ENCODE measurements around the gene HAO2. TPM values are rescaled to one million over a fixed set of nuclear protein-coding genes. Genes with fewer than 3 reads are reported as not detected.

Gene HAO2
- polyA plus RNA-seq (2011; rRNA removed) (not detected in 2 replicates), polyA minus RNA-seq (2011; rRNA and poly(A)+ RNA removed) (not detected in 2 replicates)

- DNase-seq (ENCODE audit: low read depth, low spot score), result no peak
- Histone ChIP-seq H3K27ac (ENCODE audit: low read depth, low read length) (no peak within 1 kb of the TSS), H3K4me3 (ENCODE audit: low read depth, low read length) (no peak within 1 kb of the TSS), H3K27me3 (ENCODE audit: control insufficient read depth, insufficient read depth, low read length) (peaks cover 5% of the 10 kb centered on the region), H3K9me3 (ENCODE audit: control insufficient read depth, insufficient read depth, low read length) (no peaks in the 10 kb centered on the region)
- ChIA-PET CTCF (interaction anchor here (2.0 to 4.9 kb wide), 3 partner anchors 12 to 1217 kb away, joined by 5 to 61 read pairs (median 7); no protein-coding TSS in a partner anchor), POLR2A (no interaction called here)
- TF ChIP-seq, protein P1, sequence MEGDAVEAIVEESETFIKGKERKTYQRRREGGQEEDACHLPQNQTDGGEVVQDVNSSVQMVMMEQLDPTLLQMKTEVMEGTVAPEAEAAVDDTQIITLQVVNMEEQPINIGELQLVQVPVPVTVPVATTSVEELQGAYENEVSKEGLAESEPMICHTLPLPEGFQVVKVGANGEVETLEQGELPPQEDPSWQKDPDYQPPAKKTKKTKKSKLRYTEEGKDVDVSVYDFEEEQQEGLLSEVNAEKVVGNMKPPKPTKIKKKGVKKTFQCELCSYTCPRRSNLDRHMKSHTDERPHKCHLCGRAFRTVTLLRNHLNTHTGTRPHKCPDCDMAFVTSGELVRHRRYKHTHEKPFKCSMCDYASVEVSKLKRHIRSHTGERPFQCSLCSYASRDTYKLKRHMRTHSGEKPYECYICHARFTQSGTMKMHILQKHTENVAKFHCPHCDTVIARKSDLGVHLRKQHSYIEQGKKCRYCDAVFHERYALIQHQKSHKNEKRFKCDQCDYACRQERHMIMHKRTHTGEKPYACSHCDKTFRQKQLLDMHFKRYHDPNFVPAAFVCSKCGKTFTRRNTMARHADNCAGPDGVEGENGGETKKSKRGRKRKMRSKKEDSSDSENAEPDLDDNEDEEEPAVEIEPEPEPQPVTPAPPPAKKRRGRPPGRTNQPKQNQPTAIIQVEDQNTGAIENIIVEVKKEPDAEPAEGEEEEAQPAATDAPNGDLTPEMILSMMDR (IDR thresholded peaks at IDR 0.05; ENCODE audit: low read depth, low read length), result no peak
These were observed at the start of gene HAO2 for GRCh38 chr1:119368554-119368953. HAO2 (plus strand) TSS chr1:119368785; CDS start chr1:119381086, 12,301 bp downstream.

DNA sequence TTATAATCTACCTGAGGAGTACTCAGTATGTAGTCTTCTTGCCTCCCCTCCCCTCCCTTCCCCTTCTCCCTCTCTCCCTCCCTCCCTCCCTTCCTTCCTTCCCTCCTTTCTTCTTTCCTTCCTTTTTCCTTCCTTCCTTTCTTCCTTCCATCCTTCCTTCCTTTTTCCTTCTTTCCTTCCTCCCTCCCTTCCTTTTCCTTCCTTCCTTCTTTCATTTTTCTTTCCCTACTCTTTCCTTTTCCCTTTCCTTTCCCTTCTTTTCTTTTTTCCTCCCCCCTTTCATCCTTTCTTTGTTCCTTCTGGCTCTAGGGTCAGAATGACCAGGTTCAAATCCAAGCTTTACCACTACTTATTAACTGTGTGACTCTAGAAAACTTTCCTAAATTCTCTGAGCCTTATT lies 48.5 kb upstream of the HAO2 start:
- Histone ChIP-seq H3K27me3 (ENCODE audit: control insufficient read depth, insufficient read depth, low read length) (no peaks in the 10 kb centered on the region), H3K9me3 (ENCODE audit: control insufficient read depth, insufficient read depth, low read length) (no peaks in the 10 kb centered on the region), H3K4me3 (ENCODE audit: low read depth, low read length) (no peak overlapping the region), H3K27ac (ENCODE audit: low read depth, low read length) (no peak overlapping the region)
- TF ChIP-seq, protein P1 (IDR thresholded peaks at IDR 0.05; ENCODE audit: low read depth, low read length), result no peak
- CTCF ChIA-PET, result no interaction called here
- no peak for DNase-seq (ENCODE audit: low read depth, low spot score)
- POLR2A ChIA-PET, result no interaction called here

GRCh38 chr1:119321666-119322419 lies 46.7 kb upstream of the HAO2 start:
- POLR2A ChIA-PET, result no interaction called here
- Histone ChIP-seq H3K27me3 (ENCODE audit: control insufficient read depth, insufficient read depth, low read length) (peaks cover 1% of the 10 kb centered on the region), H3K27ac (ENCODE audit: low read depth, low read length) (no peak overlapping the region), H3K4me3 (ENCODE audit: low read depth, low read length) (no peak overlapping the region), H3K9me3 (ENCODE audit: control insufficient read depth, insufficient read depth, low read length) (no peaks in the 10 kb centered on the region)
- TF ChIP-seq, protein P1 (IDR thresholded peaks at IDR 0.05; ENCODE audit: low read depth, low read length), result no peak
- CTCF ChIA-PET, result interaction anchor here (0.6 to 1.6 kb wide), 2 partner anchors 47 to 342 kb away, joined by 5 read pairs; no protein-coding TSS in a partner anchor
- no peak for DNase-seq (ENCODE audit: low read depth, low spot score)

GRCh38 chr1:119323216-119323982 lies 45.2 kb upstream of the HAO2 start:
- ChIA-PET POLR2A (no interaction called here), CTCF (interaction anchor here (1.6 kb wide), 1 partner anchor 48 kb away, joined by 5 read pairs; no protein-coding TSS in a partner anchor)
- DNase-seq (ENCODE audit: low read depth, low spot score), result no peak
- Histone ChIP-seq H3K9me3 (ENCODE audit: control insufficient read depth, insufficient read depth, low read length) (no peaks in the 10 kb centered on the region), H3K27ac (ENCODE audit: low read depth, low read length) (no peak overlapping the region), H3K27me3 (ENCODE audit: control insufficient read depth, insufficient read depth, low read length) (peaks cover 11% of the 10 kb centered on the region), H3K4me3 (ENCODE audit: low read depth, low read length) (no peak overlapping the region)
- TF ChIP-seq, protein P1 (IDR thresholded peaks at IDR 0.05; ENCODE audit: low read depth, low read length), result no peak

DNA sequence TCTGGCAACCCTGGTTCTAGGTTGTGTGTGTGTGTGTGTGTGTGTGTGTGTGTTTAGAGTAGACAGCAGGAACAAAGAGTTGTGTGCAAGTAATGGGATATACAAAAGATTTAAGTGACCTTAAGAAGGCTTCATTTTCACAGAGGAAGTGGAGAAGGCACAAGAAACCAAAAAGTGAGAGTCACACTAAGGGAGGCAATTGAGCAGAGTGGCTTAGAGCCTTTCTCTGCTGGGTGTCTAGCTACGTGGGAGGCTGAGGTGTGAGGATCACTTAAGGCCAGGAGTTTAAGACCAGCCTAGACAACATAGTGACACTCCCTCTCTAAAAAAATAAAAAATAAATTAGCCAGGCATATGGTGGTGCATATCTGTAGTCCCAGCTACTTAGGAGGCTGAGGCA lies 44.4 kb upstream of the HAO2 start:
- DNase-seq (ENCODE audit: low read depth, low spot score), result no peak
- H3K4me3 ChIP-seq (ENCODE audit: low read depth, low read length), result no peak overlapping the region
- ChIA-PET POLR2A (no interaction called here), CTCF (no interaction called here)
- H3K27ac ChIP-seq (ENCODE audit: low read depth, low read length), result no peak overlapping the region
- H3K27me3 ChIP-seq (ENCODE audit: control insufficient read depth, insufficient read depth, low read length), result peaks cover 19% of the 10 kb centered on the region
- TF ChIP-seq, protein P1 (IDR thresholded peaks at IDR 0.05; ENCODE audit: low read depth, low read length), result no peak
- H3K9me3 ChIP-seq (ENCODE audit: control insufficient read depth, insufficient read depth, low read length), result no peaks in the 10 kb centered on the region

All from AG04450 (cell line).